Heart left ventricle (tissue), 13 donors: ENCODE measurements around the gene CLNK.

ENCODE experiments used
- CTCF ChIP-seq, 12 donors: fragments of 200-600 bp; sonication (generic) in 4 of 12; IDR thresholded peaks; one replicate each; pipeline versions ENCODE4 v1.5.0 to v1.8.0; 2018 to 2022; ENCODE audit warnings: antibody characterized with exemption in 12 of 12, mild to moderate bottlenecking in 5 of 12
- POLR2A ChIP-seq, 2 donors: fragments of 450-650 bp; IDR thresholded peaks; one replicate each; pipeline ENCODE4 v1.6.1; 2017; ENCODE audit warnings: antibody characterized with exemption in 2 of 2, mild to moderate bottlenecking in 2 of 2, moderate library complexity in 2 of 2
- donor health status: ischemic (EF 13 %, LVEDD 7.1; RV severe dilation, severe dysfunction).
- donor health status: DM: no; HTN: yes; CAD: no.
- donor health status: DM: no; HTN: no; CAD: no.
- donor health status: ischemic (EF 25% LVEDD 6.9; RV normal size, moderate dysfunction).
- donor health status: ischemic (EF 25% LVEDD 5.7; RV mildly dilated, moderate dysfunction).
- donor health status: ischemic (EF 35%, LVEDD 5.7; RV mildly dilated, moderate dysfunction).
- donor health status: nonischemic (EF 11% LVEDD 7.7; RV severe dilation, severe dysfunction).
- donor health status: DM: yes; HTN: yes; CAD: no.
- donor health status: PGD.
- donor health status: ischemic (EF 29% LVEDD 5.4; RV normal size, mild dysfunction).
- donor health status: nonischemic (EF 23%, LVEDD 6.1; RV moderate dilation, normal function).

DNA sequence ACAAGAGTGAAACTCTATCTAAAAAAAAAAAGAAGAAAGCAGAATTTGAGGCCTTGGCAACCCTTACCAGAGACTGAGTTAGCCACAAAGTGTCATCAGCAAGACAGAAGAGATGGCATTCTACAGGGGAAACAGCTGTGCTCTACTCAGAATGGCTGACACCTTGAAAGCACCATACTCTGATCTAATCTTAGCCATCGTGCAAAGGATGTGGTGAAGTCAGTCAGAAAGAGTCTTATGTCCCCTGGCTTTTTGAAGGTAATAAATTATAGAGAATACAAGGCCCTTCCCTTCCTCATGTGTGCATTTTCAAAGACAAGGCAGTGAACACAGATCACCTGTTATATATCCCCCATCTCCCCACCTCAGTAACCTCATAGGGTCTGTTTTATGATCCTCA lies 13.2 kb downstream of the CLNK start:
- TF ChIP-seq CTCF (IDR thresholded peaks at IDR 0.05), result no peak
- no peak for TF ChIP-seq POLR2A (IDR thresholded peaks at IDR 0.05)
